GM12873 (cell line): ENCODE data around the gene ITPRIPL1.

Experiments
- TF ChIP-seq, protein P1 (sequence below): IDR thresholded peaks from 2 replicates; pipeline ENCODE4 v1.5.1; 2012; ENCODE audit warnings: low read depth, mild to moderate bottlenecking, moderate library complexity, low read length, control low read depth; ENCODE audit not compliant: insufficient read depth; ENCODE audit errors: missing control alignments

ITPRIPL1 gene

DNA sequence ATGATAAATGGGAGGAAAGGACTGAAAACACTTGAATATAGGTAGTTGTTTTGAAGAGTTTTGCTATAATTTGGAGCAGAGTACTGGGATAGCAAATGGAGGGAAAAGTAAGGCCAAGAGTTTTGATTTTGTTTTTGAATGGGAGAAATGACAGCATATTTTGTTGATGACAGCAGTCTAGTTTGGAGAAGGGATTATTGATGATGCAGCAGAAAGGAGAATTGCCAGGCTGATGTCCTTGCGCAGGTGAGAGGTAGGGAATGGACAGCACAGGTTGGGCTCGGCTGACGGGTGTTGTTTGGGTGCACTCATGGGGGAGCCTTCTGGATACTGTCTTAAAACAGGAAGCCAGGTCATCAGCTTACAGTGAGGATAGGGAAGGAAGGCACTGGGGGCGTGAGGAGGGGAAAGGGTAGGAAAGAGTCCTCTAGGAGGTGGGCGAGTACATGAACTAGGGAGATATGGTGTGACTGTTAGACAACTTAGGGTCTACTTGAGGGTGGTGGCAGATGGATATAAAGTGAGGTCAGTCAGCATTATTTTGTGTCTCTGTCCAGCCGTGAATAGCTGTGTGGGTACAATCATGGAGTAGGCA lies 20.8 kb downstream of the ITPRIPL1 start:
- TF ChIP-seq, protein P1, sequence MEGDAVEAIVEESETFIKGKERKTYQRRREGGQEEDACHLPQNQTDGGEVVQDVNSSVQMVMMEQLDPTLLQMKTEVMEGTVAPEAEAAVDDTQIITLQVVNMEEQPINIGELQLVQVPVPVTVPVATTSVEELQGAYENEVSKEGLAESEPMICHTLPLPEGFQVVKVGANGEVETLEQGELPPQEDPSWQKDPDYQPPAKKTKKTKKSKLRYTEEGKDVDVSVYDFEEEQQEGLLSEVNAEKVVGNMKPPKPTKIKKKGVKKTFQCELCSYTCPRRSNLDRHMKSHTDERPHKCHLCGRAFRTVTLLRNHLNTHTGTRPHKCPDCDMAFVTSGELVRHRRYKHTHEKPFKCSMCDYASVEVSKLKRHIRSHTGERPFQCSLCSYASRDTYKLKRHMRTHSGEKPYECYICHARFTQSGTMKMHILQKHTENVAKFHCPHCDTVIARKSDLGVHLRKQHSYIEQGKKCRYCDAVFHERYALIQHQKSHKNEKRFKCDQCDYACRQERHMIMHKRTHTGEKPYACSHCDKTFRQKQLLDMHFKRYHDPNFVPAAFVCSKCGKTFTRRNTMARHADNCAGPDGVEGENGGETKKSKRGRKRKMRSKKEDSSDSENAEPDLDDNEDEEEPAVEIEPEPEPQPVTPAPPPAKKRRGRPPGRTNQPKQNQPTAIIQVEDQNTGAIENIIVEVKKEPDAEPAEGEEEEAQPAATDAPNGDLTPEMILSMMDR: no peak

DNA sequence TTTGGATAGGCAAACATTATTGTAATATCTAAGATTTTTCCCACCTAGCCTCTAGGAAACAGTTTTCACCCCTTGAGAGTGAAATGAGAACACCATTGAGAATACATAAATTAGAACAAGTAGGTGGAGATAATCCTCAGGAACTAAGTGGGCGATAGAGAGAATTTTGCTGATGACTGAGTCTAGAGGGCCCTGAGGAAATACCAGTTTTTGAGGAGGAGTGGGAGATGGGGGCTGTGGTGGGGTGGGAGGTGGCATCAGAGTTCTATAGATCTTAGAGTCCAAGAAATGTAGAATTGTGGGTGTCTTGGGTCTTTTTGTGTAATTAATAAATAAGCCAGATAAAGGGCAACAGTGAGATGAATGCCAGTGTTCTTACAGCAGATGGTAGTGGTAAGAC lies 22.3 kb downstream of the ITPRIPL1 start:
- TF ChIP-seq, protein P1: no peak

DNA sequence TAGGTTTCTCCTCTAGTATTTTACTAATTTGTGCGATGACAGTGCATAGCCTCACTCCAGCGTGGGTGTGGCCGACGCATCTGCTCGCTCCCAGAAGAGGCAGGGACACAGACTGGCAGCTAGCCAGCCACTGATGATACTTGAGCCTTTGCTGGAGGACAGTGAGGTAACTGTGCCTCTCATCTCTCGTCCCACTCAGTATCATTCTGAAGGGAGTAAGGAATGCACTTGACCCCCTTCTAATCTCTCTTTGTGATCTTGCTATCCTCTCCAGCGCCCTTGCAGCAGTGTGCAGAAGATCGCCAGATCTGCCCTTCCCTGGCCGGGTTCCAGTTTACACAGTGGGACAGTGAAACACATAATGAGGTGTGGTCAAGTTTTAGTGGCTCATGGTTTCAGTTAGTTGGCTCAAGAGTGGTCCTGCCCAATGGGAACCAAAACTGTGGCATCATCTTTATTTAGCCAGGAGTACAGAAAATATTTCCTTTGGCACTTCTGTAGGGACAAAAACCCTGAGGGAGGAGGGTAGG lies 28.0 kb downstream of the ITPRIPL1 start:
- TF ChIP-seq, protein P1: no peak

DNA sequence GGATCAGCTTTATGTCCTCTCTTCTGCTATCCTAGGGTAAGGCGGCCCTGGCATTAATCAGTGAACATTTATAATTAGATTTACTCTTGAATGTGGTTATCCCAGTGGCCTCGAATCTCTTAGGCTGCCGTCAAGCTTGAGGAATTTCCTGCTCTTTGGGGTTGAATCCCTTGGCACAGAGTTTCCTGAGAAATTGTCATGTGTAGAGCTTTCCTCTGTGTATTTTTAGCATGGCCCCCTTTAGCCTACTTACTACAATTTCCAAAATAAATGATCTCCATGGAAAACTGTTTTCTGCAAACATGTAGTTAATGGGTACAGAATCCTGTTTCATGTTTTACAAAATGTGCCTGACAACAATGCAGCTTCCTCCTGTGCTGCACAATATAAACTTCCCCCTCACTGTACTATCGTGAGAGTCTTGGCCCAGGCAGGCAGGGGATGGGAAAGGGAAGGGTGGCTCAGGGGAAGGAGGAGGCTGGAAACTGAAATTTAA lies 28.5 kb downstream of the ITPRIPL1 start:
- TF ChIP-seq, protein P1: no peak

DNA sequence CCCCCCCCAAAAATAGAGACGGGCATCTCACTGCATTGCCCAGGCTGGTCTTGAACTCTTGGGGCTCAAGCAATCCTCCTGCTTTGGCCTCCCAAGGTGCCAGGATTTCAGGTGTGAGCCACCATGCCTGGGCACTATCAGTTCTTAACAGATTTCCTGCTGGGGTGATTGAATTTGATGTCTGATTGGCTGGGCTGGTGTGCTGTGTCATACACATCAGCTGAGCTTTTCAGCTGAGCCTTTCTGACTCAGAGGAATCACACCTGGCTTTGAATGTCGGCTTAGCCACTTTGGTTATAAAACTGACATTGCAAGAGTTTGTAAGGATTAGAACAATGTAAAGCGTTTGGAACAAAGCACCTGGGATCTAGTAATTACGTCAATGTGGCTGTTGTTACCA lies 29.4 kb downstream of the ITPRIPL1 start:
- TF ChIP-seq, protein P1: no peak

DNA sequence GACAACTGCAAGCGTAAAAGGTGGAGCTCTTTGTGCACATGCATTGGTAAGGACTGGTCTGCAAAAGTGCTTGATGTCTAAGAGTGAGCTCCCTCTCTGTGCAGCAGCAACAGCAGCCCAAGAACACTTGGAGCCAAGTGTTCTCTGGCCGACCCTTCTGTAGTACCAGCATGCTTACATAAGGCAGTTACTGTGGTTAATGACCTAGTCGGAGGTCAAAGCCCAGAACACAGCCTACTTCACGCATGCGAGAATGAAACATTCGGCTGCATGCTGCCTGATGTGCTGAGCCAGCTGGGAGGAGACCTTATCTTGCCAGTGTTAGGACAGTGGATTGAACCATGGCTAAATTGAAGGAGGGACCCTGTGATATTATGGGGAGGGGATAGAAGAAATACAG lies 31.8 kb downstream of the ITPRIPL1 start:
- TF ChIP-seq, protein P1: no peak

DNA sequence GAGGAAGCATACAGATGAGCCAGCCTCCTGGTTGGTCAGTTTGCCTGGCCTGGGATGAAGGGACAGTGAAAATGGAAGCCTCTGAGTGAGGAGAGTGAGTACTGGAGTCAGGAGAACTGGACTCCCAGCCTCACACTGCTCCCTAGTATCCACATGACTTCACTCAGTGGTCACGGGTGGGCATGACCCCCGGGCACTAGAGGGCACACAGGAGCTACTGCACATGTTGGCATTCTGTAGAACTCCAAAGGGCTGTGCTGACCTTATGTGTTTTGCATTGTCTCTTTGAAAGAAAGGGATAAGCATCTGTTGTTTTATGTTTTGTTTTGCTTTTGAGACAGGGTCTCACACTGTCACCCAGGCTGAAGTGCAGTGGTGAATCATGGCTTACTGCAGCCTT lies 34.2 kb downstream of the ITPRIPL1 start:
- TF ChIP-seq, protein P1: peak; percentile 48
